SW 1271 (cell line): ENCODE measurements around the gene ZFHX3.

Experiments used
- DNase-seq, 2 experiments: peaks; one replicate each; lab custom pipeline; 2025; lab: John Stamatoyannopoulos, UW

The ZFHX3 gene

GRCh38 chr16:72825912-72826621 lies 221.9 kb downstream of the ZFHX3 start:
- DNase-seq: no peak

DNA sequence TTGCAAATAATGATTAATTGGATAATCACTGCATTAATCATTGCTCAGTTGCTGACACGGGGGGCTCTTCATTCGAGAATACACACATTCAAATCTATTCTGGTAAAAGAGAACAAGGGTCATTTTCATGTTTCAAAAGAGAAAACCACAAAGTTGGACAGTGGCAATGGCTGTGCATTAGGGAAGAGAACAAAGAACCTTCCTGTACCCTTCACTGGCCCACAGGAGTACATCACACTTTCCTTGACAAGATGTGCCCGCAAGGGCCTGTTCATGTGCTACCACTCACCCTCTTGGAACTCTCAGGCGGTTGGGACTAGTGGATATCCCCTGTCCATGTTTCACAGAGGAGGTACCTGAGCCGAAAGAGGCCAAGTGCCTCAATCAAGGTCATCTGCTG lies 223.2 kb downstream of the ZFHX3 start:
- DNase-seq: no peak

GRCh38 chr16:72824027-72824426 lies 223.9 kb downstream of the ZFHX3 start:
- no peak for DNase-seq

DNA sequence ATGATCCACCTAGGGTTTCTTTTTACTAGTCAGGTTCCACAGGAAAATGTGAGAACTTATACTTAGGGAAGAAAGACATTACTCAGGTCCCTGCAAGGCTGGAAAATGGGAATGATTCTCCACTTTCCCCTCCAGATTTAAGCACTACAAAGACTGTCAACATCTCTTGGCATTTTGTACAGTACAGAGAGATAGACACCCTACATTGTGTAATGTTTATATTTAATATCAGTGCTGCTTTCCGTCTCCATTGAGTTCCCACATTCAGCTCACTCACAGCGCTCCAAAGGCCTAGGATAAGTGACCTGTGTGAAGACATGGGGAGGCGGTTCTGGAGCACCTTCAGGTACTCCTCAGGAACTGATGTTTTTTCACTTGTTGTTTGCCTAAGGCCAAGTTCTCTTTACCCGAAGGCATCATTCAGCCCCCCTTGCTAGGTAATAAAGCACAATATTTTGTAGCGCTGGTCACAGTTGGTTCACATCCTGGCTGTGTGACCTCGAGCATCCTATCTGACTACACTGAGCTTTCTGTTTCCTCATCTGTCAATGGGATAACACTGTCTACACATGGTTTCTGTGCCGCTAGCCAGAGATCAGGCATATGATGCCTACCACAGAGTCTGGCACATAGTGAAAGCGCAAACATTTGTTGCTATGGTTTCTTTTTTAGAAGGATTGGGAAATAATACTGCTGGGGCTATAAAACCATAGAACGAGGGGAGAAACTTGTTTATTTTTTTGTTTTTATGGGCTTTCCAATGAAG lies 226.6 kb downstream of the ZFHX3 start:
- DNase-seq: no peak

- DNase-seq: no peak
Observed at GRCh38 chr16:72819345-72819744, 228.6 kb downstream of the ZFHX3 start.

DNA sequence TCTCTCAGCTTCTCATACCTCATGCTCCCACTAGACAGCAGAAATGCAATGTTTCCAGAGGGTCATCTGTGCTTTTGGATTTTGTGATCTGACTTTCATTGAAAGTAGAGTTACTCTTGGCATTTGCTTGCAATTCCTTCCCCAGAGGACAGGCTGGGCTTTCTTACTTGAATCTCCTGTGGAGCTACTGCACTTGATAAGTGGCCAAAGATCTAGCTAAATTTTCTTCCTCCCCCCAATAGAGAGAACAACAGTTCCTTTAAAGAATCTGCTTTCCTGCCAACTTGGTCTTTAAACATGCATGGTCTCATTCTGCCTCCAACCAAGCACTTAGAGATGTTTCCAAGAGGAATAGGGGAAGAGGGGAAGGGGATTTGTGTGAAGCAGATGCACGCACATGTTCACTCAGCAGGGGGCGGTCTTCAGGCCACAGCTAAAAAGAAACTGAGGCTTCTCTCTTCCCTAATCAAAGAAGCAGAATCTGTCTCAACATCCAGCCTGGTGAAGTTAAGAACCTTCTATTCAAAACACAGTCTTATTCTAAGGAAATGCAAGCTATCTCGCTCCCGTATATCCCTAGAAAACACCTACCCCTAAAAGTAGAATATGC lies 229.6 kb downstream of the ZFHX3 start:
- no peak for DNase-seq

GRCh38 chr16:72815348-72816318 lies 232.3 kb downstream of the ZFHX3 start:
- DNase-seq: no peak

GRCh38 chr16:72814226-72814625 lies 233.7 kb downstream of the ZFHX3 start:
- no peak for DNase-seq

DNA sequence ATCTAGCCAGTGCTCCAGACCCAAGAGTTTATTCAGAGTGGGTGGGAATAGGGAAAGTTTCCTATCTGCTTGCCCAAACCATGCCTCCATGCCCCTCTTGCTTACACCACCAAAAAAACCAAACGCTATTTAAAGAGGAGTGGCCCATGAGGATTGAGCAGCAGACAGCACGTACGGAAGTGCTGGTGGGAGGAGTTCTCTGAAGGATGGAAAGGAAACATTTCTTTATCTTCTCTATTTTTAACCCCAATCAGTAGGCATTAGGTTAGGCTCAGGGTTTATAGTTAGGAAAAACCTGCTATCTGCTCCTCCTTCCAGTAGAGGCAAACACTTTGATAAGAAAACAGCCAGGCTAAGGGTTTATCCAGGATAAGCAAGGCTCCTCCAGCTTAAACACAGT lies 235.3 kb downstream of the ZFHX3 start:
- no peak for DNase-seq

- DNase-seq: no peak
Observed at GRCh38 chr16:72811876-72812275, 236.1 kb downstream of the ZFHX3 start.

DNA sequence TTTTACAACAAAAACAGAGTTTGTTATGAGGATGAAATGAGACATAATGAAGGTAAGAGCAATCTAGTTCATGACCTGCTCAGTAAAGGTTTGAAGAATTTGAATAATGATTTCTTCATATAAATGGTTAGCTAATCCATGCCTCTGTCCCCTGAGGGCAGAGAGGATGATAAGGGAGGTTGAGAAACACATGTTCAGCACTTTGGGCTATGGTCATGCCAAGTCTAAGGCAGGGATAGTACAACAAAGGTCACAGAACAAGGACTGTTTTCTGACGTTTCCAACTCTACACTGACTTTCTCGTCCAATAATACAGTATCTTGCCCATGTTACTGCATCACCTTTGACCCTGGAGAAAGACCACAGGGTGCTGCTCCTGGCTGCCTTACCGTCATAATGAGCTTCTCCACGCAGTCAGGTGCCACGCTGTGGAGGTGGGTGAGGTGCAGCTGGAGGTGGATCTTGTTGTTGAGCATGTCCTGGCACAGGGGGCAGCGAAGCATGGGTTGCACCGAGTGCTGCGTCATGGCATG lies 236.7 kb downstream of the ZFHX3 start:
- no peak for DNase-seq

DNA sequence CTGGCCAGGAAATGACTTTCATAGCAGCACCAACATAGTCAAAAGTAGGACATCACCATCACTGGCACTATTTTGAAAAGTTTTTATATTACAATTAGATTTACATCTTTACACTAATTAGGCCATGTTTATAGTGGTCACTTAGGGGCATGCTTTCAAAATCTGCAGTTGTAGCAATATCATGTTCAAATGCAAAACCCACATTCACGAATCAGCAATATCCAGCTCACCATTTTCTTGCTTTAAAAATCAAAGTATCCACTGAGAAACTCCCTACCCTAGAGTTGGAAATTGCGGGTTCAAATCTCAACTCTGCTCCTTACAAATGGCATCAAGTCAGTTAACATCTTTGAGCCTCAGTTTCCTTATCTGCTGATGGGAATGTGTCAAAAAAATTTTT lies 237.4 kb downstream of the ZFHX3 start:
- DNase-seq: no peak

- no peak for DNase-seq
Observed at GRCh38 chr16:72809446-72809845, 238.5 kb downstream of the ZFHX3 start.

GRCh38 chr16:72808754-72809153 lies 239.2 kb downstream of the ZFHX3 start:
- no peak for DNase-seq

GRCh38 chr16:72807245-72807644 lies 240.7 kb downstream of the ZFHX3 start:
- no peak for DNase-seq

GRCh38 chr16:72805486-72805885 lies 242.4 kb downstream of the ZFHX3 start:
- DNase-seq: no peak

DNA sequence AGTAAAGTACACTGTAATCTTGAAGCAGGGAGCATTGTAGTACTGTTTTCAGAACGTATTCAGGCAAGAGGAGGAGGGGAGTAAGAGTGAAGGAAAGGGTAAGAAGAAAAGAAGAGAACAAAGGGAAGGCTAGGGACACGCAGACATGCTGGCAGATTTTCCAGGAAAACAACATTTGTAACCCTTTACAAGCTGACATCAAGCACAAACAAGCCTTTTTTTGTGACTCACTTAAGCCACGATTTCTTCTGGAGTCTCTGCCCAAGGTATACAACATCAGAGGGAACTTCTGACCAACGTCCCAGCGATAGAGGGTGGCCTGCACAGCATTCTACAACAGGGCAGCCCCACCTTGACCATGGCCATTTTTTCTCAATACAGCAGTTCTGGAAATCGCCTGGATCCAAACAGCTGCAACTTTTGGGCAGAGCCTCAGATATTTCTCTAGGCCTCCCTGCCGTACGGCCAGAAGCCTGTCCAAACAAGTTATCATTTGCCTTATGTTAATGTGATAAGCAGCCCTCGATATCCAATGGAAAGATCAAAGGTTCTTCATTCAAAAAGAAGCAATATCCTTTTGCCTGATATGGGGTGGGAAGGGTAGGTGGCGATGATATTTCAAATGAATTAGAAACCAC lies 247.3 kb downstream of the ZFHX3 start:
- no peak for DNase-seq

GRCh38 chr16:72798264-72798663 lies 249.7 kb downstream of the ZFHX3 start:
- no peak for DNase-seq

- no peak for DNase-seq
Observed at GRCh38 chr16:72797621-72798020, 250.3 kb downstream of the ZFHX3 start.

DNA sequence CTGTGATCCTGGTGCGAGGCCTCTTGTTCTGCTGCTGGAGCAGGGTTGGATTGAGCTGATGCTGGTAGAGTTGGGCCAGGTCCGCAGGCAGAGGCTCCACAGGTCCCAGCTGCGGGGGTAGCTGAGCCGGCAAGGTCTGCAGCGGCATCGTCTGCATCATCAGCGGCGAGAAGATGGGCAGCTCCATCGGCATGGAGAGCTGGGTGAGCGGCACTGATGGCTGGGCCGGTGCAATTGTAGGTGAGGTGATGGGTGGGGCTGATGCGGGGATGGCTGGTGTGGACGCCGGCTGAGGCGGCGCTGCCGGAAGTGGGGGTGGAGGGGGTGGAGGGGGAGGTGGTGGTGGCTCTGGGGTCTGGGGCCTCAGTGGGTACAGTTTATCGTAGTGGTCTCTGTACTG lies 251.7 kb downstream of the ZFHX3 start:
- no peak for DNase-seq

DNA sequence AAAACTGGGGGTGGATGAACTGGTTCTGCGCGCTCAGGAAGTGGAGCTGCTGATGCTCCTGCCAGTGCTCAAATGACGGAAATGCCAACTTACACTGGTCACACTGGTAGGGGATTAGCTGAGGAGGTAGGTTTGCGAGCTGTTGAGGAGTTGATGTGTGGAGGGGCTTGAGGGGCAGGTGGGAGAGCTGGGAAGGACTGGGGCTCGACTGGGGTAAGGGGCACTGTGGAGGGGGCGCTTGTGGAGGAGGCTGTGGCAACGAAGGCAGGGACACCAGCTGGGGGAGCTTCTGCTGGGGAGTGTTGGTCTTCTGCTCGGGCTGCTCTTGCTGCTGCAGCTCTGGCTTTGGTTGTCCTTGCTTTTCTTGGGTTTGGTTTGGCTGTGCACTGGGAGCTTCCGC lies 252.9 kb downstream of the ZFHX3 start:
- DNase-seq: no peak
